DOHH2 (cell line): Measurements from ENCODE around the gene PRKCH.

Experiments used
- H3F3A ChIP-seq: fragments of 200-600 bp; sonication (generic), shearing (Covaris generic); 2 replicates; pipeline ENCODE4 v1.6.0; 2016; ENCODE audit warnings: antibody characterized with exemption, mild to moderate bottlenecking; ENCODE audit not compliant: control insufficient read depth, insufficient read depth
- H3K27ac ChIP-seq: fragments of 200-600 bp; sonication (generic); 2 replicates; pipeline ENCODE4 v1.5.1; 2014; ENCODE audit warnings: low read depth, mild to moderate bottlenecking, low read length, moderate library complexity
- H3K27me3 ChIP-seq: fragments of 200-600 bp; sonication (generic); 2 replicates; pipeline ENCODE4 v1.6.1; 2014; ENCODE audit warnings: mild to moderate bottlenecking, low read length, mixed read lengths; ENCODE audit not compliant: control insufficient read depth
- H3K36me3 ChIP-seq: fragments of 200-600 bp; sonication (generic); 2 replicates; pipeline ENCODE4 v1.6.1; 2014; ENCODE audit warnings: mild to moderate bottlenecking, low read length, moderate library complexity, mixed read lengths; ENCODE audit not compliant: control insufficient read depth
- H3K4me1 ChIP-seq: fragments of 200-600 bp; sonication (generic); 2 replicates; pipeline ENCODE4 v1.6.1; 2014; ENCODE audit warnings: mild to moderate bottlenecking, low read length, mixed read lengths; ENCODE audit not compliant: control insufficient read depth
- H3K4me2 ChIP-seq: fragments of 200-600 bp; sonication (generic); 2 replicates; pipeline ENCODE4 v1.6.0; 2014; ENCODE audit warnings: mild to moderate bottlenecking, low read length, moderate library complexity
- H3K4me3 ChIP-seq: fragments of 200-600 bp; sonication (generic); 2 replicates; pipeline ENCODE4 v1.5.1; 2014; ENCODE audit warnings: mild to moderate bottlenecking, low read length, mixed read lengths
- H3K79me2 ChIP-seq: fragments of 200-600 bp; sonication (generic); 2 replicates; pipeline ENCODE4 v1.6.1; 2014; ENCODE audit warnings: mild to moderate bottlenecking, low read length, mixed read lengths; ENCODE audit not compliant: control insufficient read depth
- H3K9me2 ChIP-seq: fragments of 200-600 bp; sonication (generic); replicated peaks from 2 replicates; pipeline ENCODE4 v1.6.1; 2014; ENCODE audit warnings: mild to moderate bottlenecking, low read length, mixed read lengths; ENCODE audit not compliant: control insufficient read depth
- H3K9me3 ChIP-seq: fragments of 200-600 bp; sonication (generic); 2 replicates; pipeline ENCODE4 v1.6.1; 2014; ENCODE audit warnings: antibody characterized with exemption, low read length, mixed read lengths; ENCODE audit not compliant: control insufficient read depth, insufficient read depth
- H4K20me1 ChIP-seq: fragments of 200-600 bp; sonication (generic); 2 replicates; pipeline ENCODE4 v1.6.0; 2014; ENCODE audit warnings: low read depth, mild to moderate bottlenecking, antibody characterized with exemption, low read length, moderate library complexity; ENCODE audit not compliant: control insufficient read depth, insufficient read depth
- EZH2phosphoT487 ChIP-seq: fragments of 200-600 bp; sonication (generic); IDR thresholded peaks from 2 replicates; pipeline ENCODE4 v1.6.1; 2017; ENCODE audit warnings: borderline replicate concordance, mild to moderate bottlenecking, antibody characterized with exemption, low read length, moderate library complexity, mixed read lengths
- TF ChIP-seq, protein P1 (sequence below): fragments of 200-600 bp; sonication (generic); IDR thresholded peaks from one replicate; pipeline ENCODE4 v1.5.1; 2014; ENCODE audit warnings: antibody characterized with exemption, mild to moderate bottlenecking, low read depth, low read length; ENCODE audit not compliant: poor library complexity, severe bottlenecking

Gene PRKCH

DNA sequence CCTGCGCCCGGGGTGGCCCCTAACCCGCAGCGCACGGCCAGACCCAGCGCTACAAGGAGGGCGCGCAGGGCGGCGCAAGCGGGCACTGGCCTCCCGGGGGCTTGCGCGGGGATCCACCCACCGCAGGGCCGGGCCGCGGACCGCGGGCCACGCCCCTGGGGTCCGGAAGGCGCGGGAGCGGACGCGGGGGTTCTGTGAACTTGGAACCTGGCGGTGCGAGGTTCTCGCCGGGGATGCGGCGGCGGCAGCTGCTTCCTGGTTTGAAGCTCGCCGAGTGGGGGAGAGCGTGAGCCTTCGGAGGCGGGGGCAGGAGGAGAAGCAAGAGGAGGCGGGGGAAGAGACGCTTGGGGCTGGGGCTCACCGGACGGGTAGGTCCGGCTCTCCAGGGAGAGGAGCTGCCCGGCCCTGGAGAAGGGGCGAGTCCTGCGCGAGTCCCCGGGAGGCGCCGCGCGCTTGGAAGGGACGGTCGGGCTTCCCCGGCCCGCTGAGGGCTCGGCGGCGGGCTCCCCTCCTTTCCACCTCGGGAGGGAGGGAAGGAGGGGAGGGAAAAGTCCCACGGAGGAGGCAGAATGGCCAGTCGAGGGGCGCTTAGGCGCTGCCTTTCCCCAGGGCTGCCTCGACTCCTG, at the start of gene PRKCH:
PRKCH (plus strand) TSS at position 195 of the 626 bp plus-strand sequence. CDS start 523 bp downstream, outside the sequence.
- no peaks in the 10 kb centered on the region for H4K20me1 ChIP-seq
- no peak for TF ChIP-seq EZH2phosphoT487
- no peak within 1 kb of the TSS for H3K4me2 ChIP-seq
- H3K27me3 ChIP-seq, result peaks cover 19% of the 10 kb centered on the region; the same call in 1 of the 2 replicates
- no peak within 1 kb of the TSS for H3K4me3 ChIP-seq
- no peaks in the 10 kb centered on the region for H3K9me2 ChIP-seq
- no peaks in the 10 kb centered on the region for H3F3A ChIP-seq
- no peak within 1 kb of the TSS for H3K27ac ChIP-seq
- no peaks in the 10 kb centered on the region for H3K79me2 ChIP-seq
- H3K9me3 ChIP-seq, result peaks cover 4% of the 10 kb centered on the region; the same call in 1 of the 2 replicates
- H3K4me1 ChIP-seq, result no peaks in the 10 kb centered on the region
- H3K36me3 ChIP-seq, result no peaks in the 10 kb centered on the region

DNA sequence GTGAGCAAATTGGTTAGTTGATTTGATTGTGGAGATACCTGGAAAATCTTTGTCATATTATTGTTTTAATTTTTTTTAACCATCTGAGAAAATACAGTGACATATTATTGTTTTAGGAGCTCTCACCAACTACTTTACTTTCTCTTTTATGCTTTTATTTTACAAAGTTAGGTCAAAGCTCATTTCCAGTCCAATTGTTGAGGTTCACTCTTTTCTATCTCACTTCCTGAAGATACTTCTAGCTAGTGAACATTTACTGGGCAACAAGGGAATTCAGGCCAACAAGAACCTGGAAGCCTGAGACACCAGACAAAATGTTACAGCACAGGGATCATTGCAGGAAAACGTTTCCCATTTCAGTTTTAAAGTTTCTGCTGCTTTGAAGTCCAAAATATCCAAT, 44.1 kb upstream of the PRKCH start:
- H3F3A ChIP-seq, result no peaks in the 10 kb centered on the region
- no peaks in the 10 kb centered on the region for H3K79me2 ChIP-seq
- no peaks in the 10 kb centered on the region for H4K20me1 ChIP-seq
- no peak overlapping the region for H3K27ac ChIP-seq
- peaks cover 8% of the 10 kb centered on the region for H3K27me3 ChIP-seq
- TF ChIP-seq EZH2phosphoT487, result no peak
- TF ChIP-seq, protein P1, sequence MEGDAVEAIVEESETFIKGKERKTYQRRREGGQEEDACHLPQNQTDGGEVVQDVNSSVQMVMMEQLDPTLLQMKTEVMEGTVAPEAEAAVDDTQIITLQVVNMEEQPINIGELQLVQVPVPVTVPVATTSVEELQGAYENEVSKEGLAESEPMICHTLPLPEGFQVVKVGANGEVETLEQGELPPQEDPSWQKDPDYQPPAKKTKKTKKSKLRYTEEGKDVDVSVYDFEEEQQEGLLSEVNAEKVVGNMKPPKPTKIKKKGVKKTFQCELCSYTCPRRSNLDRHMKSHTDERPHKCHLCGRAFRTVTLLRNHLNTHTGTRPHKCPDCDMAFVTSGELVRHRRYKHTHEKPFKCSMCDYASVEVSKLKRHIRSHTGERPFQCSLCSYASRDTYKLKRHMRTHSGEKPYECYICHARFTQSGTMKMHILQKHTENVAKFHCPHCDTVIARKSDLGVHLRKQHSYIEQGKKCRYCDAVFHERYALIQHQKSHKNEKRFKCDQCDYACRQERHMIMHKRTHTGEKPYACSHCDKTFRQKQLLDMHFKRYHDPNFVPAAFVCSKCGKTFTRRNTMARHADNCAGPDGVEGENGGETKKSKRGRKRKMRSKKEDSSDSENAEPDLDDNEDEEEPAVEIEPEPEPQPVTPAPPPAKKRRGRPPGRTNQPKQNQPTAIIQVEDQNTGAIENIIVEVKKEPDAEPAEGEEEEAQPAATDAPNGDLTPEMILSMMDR, result no peak
- H3K4me3 ChIP-seq, result no peak overlapping the region
- H3K36me3 ChIP-seq, result no peaks in the 10 kb centered on the region
- peaks cover 2% of the 10 kb centered on the region; the same call in 1 of the 2 replicates for H3K9me3 ChIP-seq
- no peaks in the 10 kb centered on the region for H3K9me2 ChIP-seq
- H3K4me1 ChIP-seq, result no peaks in the 10 kb centered on the region
- H3K4me2 ChIP-seq, result no peak overlapping the region

DNA sequence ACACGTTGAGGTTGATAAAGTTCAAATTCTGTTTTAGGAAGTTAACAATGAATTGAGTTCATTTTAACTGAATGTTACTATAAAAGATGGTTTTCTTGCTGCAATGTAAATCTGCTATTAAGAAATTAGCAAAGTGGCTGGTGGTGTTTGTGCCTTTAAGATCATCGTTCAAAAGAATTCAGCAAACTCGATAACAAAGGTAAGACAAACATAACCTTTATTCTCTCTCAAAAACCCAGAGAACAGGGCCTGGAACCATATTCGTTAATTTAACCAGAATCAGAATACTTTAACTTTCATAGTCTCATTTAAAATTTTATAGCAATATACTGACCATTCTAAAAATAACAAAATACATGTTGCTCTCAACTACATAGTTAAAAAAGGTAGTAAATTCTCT, 43.6 kb upstream of the PRKCH start:
- Histone ChIP-seq H3F3A (no peaks in the 10 kb centered on the region), H3K4me2 (no peak overlapping the region), H3K9me2 (no peaks in the 10 kb centered on the region), H3K36me3 (no peaks in the 10 kb centered on the region), H3K27me3 (peaks cover 8% of the 10 kb centered on the region), H3K79me2 (no peaks in the 10 kb centered on the region), H3K4me3 (no peak overlapping the region), H4K20me1 (no peaks in the 10 kb centered on the region), H3K9me3 (peaks cover 2% of the 10 kb centered on the region; the same call in 1 of the 2 replicates), H3K27ac (no peak overlapping the region), H3K4me1 (no peaks in the 10 kb centered on the region)
- no peak for TF ChIP-seq EZH2phosphoT487
- TF ChIP-seq, protein P1, result no peak

DNA sequence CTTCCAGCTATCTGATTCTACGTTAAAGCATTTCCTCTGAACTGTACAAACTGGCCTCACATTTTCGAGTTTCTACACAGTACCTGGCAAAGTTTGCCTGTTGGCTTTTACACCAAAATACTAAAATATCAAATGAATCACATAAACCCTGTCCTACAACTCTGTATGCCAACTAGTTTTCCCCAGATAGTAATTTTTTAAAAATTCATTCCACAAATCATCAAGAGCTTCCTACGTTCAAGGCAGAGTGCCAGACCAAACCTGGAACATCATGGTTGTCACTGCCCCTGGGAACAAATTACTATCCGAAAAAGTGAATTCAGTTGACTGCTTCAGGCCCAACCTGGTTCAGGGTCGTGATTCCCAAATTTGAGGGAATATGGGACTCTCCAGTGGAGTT, 42.3 kb upstream of the PRKCH start:
- TF ChIP-seq, protein P1, result no peak
- H4K20me1 ChIP-seq, result no peaks in the 10 kb centered on the region
- no peaks in the 10 kb centered on the region for H3K79me2 ChIP-seq
- H3F3A ChIP-seq, result no peaks in the 10 kb centered on the region
- H3K27ac ChIP-seq, result no peak overlapping the region
- H3K36me3 ChIP-seq, result no peaks in the 10 kb centered on the region
- no peak overlapping the region for H3K4me2 ChIP-seq
- H3K9me3 ChIP-seq, result peaks cover 2% of the 10 kb centered on the region; the same call in 1 of the 2 replicates
- no peaks in the 10 kb centered on the region for H3K4me1 ChIP-seq
- no peaks in the 10 kb centered on the region for H3K9me2 ChIP-seq
- no peak overlapping the region for H3K4me3 ChIP-seq
- H3K27me3 ChIP-seq, result peaks cover 5% of the 10 kb centered on the region
